H1 (cell line): Measurements from ENCODE around the gene ZSWIM9. TPM values are rescaled to one million over a fixed set of nuclear protein-coding genes. Genes with fewer than 3 reads are reported as not detected.

ENCODE experiments used
- CTCF ChIA-PET: fragments of 300-600 bp; sonication (Branson Sonifier 250); formaldehyde crosslinking; loops from one replicate; lab custom pipeline; 2021; ENCODE audit not compliant: partially characterized antibody; lab: Charles Lee
- POLR2A ChIA-PET: fragments of 300-600 bp; sonication (Branson Sonifier 250); formaldehyde crosslinking; loops from one replicate; lab custom pipeline; 2021; ENCODE audit warnings: inconsistent platforms; ENCODE audit not compliant: partially characterized antibody; lab: Charles Lee
- DNase-seq, 2 experiments: peaks; one replicate each; pipeline versions ENCODE4 v3.0.0 to v3.0.0-alpha.2; 2010 to 2022; ENCODE audit warnings: low spot score in 2 of 2, low read depth in 1 of 2, mixed read lengths in 1 of 2
- FAIRE-seq: peaks from 2 replicates; lab custom pipeline; 2011; peaks lifted over from hg19 to GRCh38; lab: Jason Lieb, UNC
- H2AFZ ChIP-seq: 2 replicates; pipeline ENCODE4 v1.8.1; 2012; ENCODE audit warnings: low read length, inconsistent platforms
- H2AK5ac ChIP-seq: 2 replicates; pipeline ENCODE4 v1.6.1; 2013; ENCODE audit warnings: low read depth, low read length
- H2BK120ac ChIP-seq: replicated peaks from 2 replicates; pipeline ENCODE3; 2013; ENCODE audit warnings: low read depth, low read length, inconsistent platforms
- H2BK12ac ChIP-seq: 2 replicates; pipeline ENCODE4 v1.6.1; 2013; ENCODE audit warnings: low read depth, low read length
- H2BK15ac ChIP-seq: 2 replicates; pipeline ENCODE4 v1.6.1; 2013; ENCODE audit warnings: low read length
- H2BK20ac ChIP-seq: 2 replicates; pipeline ENCODE4 v1.6.1; 2013; ENCODE audit warnings: low read length
- H2BK5ac ChIP-seq: 2 replicates; pipeline ENCODE4 v1.6.1; 2013; ENCODE audit warnings: low read depth, low read length
- H3K14ac ChIP-seq: 2 replicates; pipeline ENCODE4 v1.6.1; 2013; ENCODE audit warnings: inconsistent platforms; ENCODE audit not compliant: insufficient read length
- H3K18ac ChIP-seq: 2 replicates; pipeline ENCODE4 v1.6.1; 2013; ENCODE audit warnings: low read length; ENCODE audit errors: extremely low read depth
- H3K23ac ChIP-seq: 2 replicates; pipeline ENCODE4 v1.6.1; 2013; ENCODE audit warnings: inconsistent platforms; ENCODE audit not compliant: insufficient read length
- H3K23me2 ChIP-seq: 2 replicates; pipeline ENCODE4 v1.6.1; 2013; ENCODE audit warnings: low read depth, low read length
- H3K27ac ChIP-seq: 2 replicates; pipeline ENCODE4 v1.6.1; 2011; ENCODE audit warnings: low read depth, low read length, inconsistent platforms
- H3K27me3 ChIP-seq, 4 experiments: replicated peaks in 1 of 4; 1 replicate in 1 of 4; 2 replicates in 3 of 4; pipeline versions ENCODE4 v1.6.1 to v1.8.1; 2011 to 2013; ENCODE audit warnings: low read length in 3 of 4, mild to moderate bottlenecking in 3 of 4, inconsistent platforms in 2 of 4, mixed read lengths in 2 of 4, moderate library complexity in 1 of 4; ENCODE audit not compliant: control insufficient read depth in 3 of 4, insufficient read depth in 3 of 4; ENCODE audit errors: extremely low read depth in 1 of 4
- H3K36me3 ChIP-seq, 4 experiments: 2 replicates each; pipeline versions ENCODE4 v1.6.1 to v1.8.1; 2011 to 2013; ENCODE audit warnings: mild to moderate bottlenecking in 4 of 4, low read length in 3 of 4, moderate library complexity in 2 of 4, control low read depth in 1 of 4, inconsistent platforms in 1 of 4; ENCODE audit not compliant: insufficient read depth in 4 of 4, control insufficient read depth in 2 of 4
- H3K4ac ChIP-seq: replicated peaks from 2 replicates; pipeline ENCODE3; 2013; ENCODE audit warnings: low read length, low read depth, mixed read lengths, inconsistent platforms; ENCODE audit not compliant: insufficient read length
- H3K4me1 ChIP-seq, 4 experiments: replicated peaks in 1 of 4; 1 replicate in 1 of 4; 2 replicates in 3 of 4; pipeline versions ENCODE4 v1.6.1 to v1.8.1; 2011 to 2013; ENCODE audit warnings: low read length in 3 of 4, inconsistent platforms in 2 of 4, mixed read lengths in 1 of 4; ENCODE audit not compliant: insufficient read depth in 4 of 4, control insufficient read depth in 3 of 4
- H3K4me2 ChIP-seq, 2 experiments: 2 replicates each; pipeline versions ENCODE4 v1.6.1 to v1.8.1; 2011 to 2013; ENCODE audit warnings: low read depth in 2 of 2, low read length in 2 of 2, control low read depth in 1 of 2, inconsistent platforms in 1 of 2, mild to moderate bottlenecking in 1 of 2; ENCODE audit not compliant: insufficient read depth in 1 of 2
- H3K4me3 ChIP-seq, 4 experiments: fragments of 200-600, 300-600 bp in 1 of 4; sonication (generic), shearing (Covaris generic), sonication (Bioruptor Twin) in 1 of 4; 2 replicates each; pipeline versions ENCODE4 v1.5.1 to v1.8.1; 2011 to 2016; ENCODE audit warnings: low read length in 4 of 4, low read depth in 3 of 4, control low read depth in 2 of 4, inconsistent platforms in 2 of 4, mild to moderate bottlenecking in 2 of 4, mixed read lengths in 1 of 4, moderate library complexity in 1 of 4; ENCODE audit not compliant: insufficient read depth in 2 of 4; ENCODE audit errors: extremely low read depth in 1 of 4
- H3K56ac ChIP-seq: replicated peaks from 2 replicates; pipeline ENCODE3; 2013; ENCODE audit warnings: low read depth, mild to moderate bottlenecking, mixed read lengths, low read length, inconsistent platforms; ENCODE audit not compliant: insufficient read length
- H3K79me1 ChIP-seq: 2 replicates; pipeline ENCODE4 v1.6.1; 2013; ENCODE audit warnings: low read depth, low read length, control low read depth
- H3K79me2 ChIP-seq, 2 experiments: 2 replicates each; pipeline versions ENCODE4 v1.6.1 to v1.8.1; 2012 to 2013; ENCODE audit warnings: low read length in 2 of 2, mild to moderate bottlenecking in 2 of 2, inconsistent platforms in 1 of 2; ENCODE audit not compliant: insufficient read depth in 2 of 2, control insufficient read depth in 1 of 2
- H3K9ac ChIP-seq, 4 experiments: replicated peaks in 1 of 4; 1 replicate in 1 of 4; 2 replicates in 3 of 4; pipeline versions ENCODE4 v1.6.1 to v1.8.1; 2011 to 2013; ENCODE audit warnings: low read depth in 3 of 4, low read length in 3 of 4, control low read depth in 2 of 4, mild to moderate bottlenecking in 2 of 4, moderate library complexity in 2 of 4, inconsistent platforms in 1 of 4; ENCODE audit errors: extremely low read depth in 1 of 4
- H3K9me3 ChIP-seq, 2 experiments: 2 replicates each; pipeline versions ENCODE4 v1.6.1 to v1.8.1; 2012 to 2013; ENCODE audit warnings: mild to moderate bottlenecking in 2 of 2, moderate library complexity in 2 of 2, control low read depth in 1 of 2, inconsistent platforms in 1 of 2, low read depth in 1 of 2, low read length in 1 of 2, mixed read lengths in 1 of 2; ENCODE audit not compliant: insufficient read depth in 2 of 2
- H4K20me1 ChIP-seq, 2 experiments: replicated peaks in 1 of 2; 2 replicates each; pipeline versions ENCODE3 to v1.8.1; 2011 to 2013; ENCODE audit warnings: inconsistent platforms in 2 of 2, low read length in 2 of 2, mild to moderate bottlenecking in 1 of 2; ENCODE audit not compliant: insufficient read depth in 2 of 2, control insufficient read depth in 1 of 2
- H4K5ac ChIP-seq: 2 replicates; pipeline ENCODE4 v1.6.1; 2013; ENCODE audit warnings: low read length, low read depth, mixed read lengths, inconsistent platforms; ENCODE audit not compliant: insufficient read length
- H4K8ac ChIP-seq: 2 replicates; pipeline ENCODE4 v1.8.0; 2013; ENCODE audit warnings: mild to moderate bottlenecking, moderate library complexity, low read length, inconsistent platforms; ENCODE audit not compliant: insufficient read depth; ENCODE audit errors: extremely low read depth
- H4K91ac ChIP-seq: replicated peaks from 2 replicates; pipeline ENCODE3; 2013; ENCODE audit warnings: low read length, mixed read lengths, inconsistent platforms; ENCODE audit not compliant: insufficient read length
- CBX5 ChIP-seq: fragments of 300-800, 300-1000 bp; sonication (generic); IDR thresholded peaks from 2 replicates; pipeline ENCODE4 v1.7.1; 2016; ENCODE audit warnings: antibody characterized with exemption, low read length, low read depth
- EGR1 ChIP-seq: IDR thresholded peaks from 2 replicates; pipeline ENCODE4 v1.6.1; 2011; ENCODE audit warnings: low read depth, low read length, borderline replicate concordance
- HDAC2 ChIP-seq, 2 experiments: fragments of 300-600 bp in 1 of 2; sonication (generic) in 1 of 2; IDR thresholded peaks; 2 replicates each; pipeline ENCODE4 v1.6.1; 2011 to 2012; ENCODE audit warnings: low read depth in 2 of 2, low read length in 2 of 2, mild to moderate bottlenecking in 2 of 2, moderate library complexity in 2 of 2, borderline replicate concordance in 1 of 2, inconsistent platforms in 1 of 2
- JUN ChIP-seq: IDR thresholded peaks from 2 replicates; pipeline ENCODE4 v1.6.1; 2011; ENCODE audit warnings: low read depth, mild to moderate bottlenecking, improper control_type of control experiment, low read length
- NANOG ChIP-seq: IDR thresholded peaks from 2 replicates; pipeline ENCODE4 v1.6.1; 2011; ENCODE audit warnings: low read length, low read depth, mild to moderate bottlenecking, inconsistent platforms; ENCODE audit not compliant: insufficient read depth, poor library complexity, severe bottlenecking
- RAD21 ChIP-seq, 2 experiments: IDR thresholded peaks in 1 of 2; conservative IDR thresholded peaks in 1 of 2; 2 replicates each; pipeline ENCODE4 v1.6.1; 2011; ENCODE audit warnings: low read depth in 2 of 2, low read length in 2 of 2, improper control_type of control experiment in 1 of 2, inconsistent platforms in 1 of 2, mild to moderate bottlenecking in 1 of 2, moderate library complexity in 1 of 2
- RBBP5 ChIP-seq: IDR thresholded peaks from 2 replicates; pipeline ENCODE4 v1.7.1; 2012; ENCODE audit warnings: low read depth, mild to moderate bottlenecking, inconsistent platforms, low read length, moderate library complexity, borderline replicate concordance
- SAP30 ChIP-seq: fragments of 300-600 bp; sonication (generic); IDR thresholded peaks from 2 replicates; pipeline ENCODE4 v1.7.1; 2012; ENCODE audit warnings: low read length, moderate library complexity, mild to moderate bottlenecking, inconsistent platforms; ENCODE audit not compliant: insufficient read depth, insufficient replicate concordance
- SIRT6 ChIP-seq: IDR thresholded peaks from one replicate; pipeline ENCODE4 v1.7.1; 2012; ENCODE audit warnings: low read length, inconsistent platforms
- SP2 ChIP-seq: IDR thresholded peaks from 2 replicates; pipeline ENCODE4 v1.6.1; 2012; ENCODE audit warnings: mild to moderate bottlenecking, low read length, inconsistent platforms
- SUZ12 ChIP-seq: fragments of 200-600 bp; sonication (generic); IDR thresholded peaks from 2 replicates; pipeline ENCODE4 v1.6.1; 2012; ENCODE audit warnings: mild to moderate bottlenecking, inconsistent platforms, low read length, moderate library complexity, mixed read lengths
- WGBS, 2 experiments: shearing (Covaris generic) in 1 of 2; methylation state at CpG; one replicate each; pipeline versions ENCODE4 v1.1.6 to v1.1.7; 2013 to 2015; ENCODE audit warnings: low lambda C conversion rate in 2 of 2, mixed read lengths in 2 of 2, inconsistent platforms in 1 of 2, low coverage in 1 of 2, missing lambda C conversion rate in 1 of 2; ENCODE audit not compliant: insufficient replicate concordance in 2 of 2, insufficient coverage in 1 of 2, insufficient read length in 1 of 2; ENCODE audit errors: extremely low coverage in 1 of 2, missing lambda C conversion rate in 1 of 2; 5-methylcytosine and 5-hydroxymethylcytosine counted together
- polyA plus RNA-seq, 7 experiments: library from polyadenylated mRNA; depleted of rRNA in 3 of 7; stranded (reverse) in 5 of 7; unstranded in 2 of 7; fragments of >200 nt in 5 of 7; fragments of 200-250 nt in 2 of 7; gene quantifications; 1 replicate in 5 of 7; 2 replicates in 1 of 7; 4 replicates in 1 of 7; pipeline versions ENCODE4 v1.2.1 to v1.2.3, GENCODE V29; 2011 to 2013; ENCODE audit warnings: missing spikeins in 2 of 7, mixed read lengths in 2 of 7
- total RNA-seq: library from RNA; stranded (reverse); fragmentation: NEBNext Ultra II Directional; extraction: Animal tissue kit (Norgen Biotek cat#: 25700); gene quantifications from 2 replicates; pipeline ENCODE4 v1.2.1, GENCODE V29; 2021

Gene ZSWIM9
- total and polyA plus RNA-seq, 2 of the 8 experiments (the other 6 are each of a cell fraction or from before 2014, with no cell fraction given): 1.5 to 10.4 TPM

GRCh38 chr19:48190885-48191284 lies 20.4 kb downstream of the ZSWIM9 start:
- Histone ChIP-seq H2AK5ac (no peak overlapping the region), H3K9ac (no peak overlapping the region), H2BK15ac (no peak overlapping the region), H3K27me3 (no peaks in the 10 kb centered on the region), H3K79me2 (no peaks in the 10 kb centered on the region)
- TF ChIP-seq RAD21 (IDR thresholded peaks at IDR 0.05 in 1 of 2, conservative IDR thresholded peaks at IDR 0.05 in 1 of 2; ENCODE audit: low read depth in 2 of 2, low read length in 2 of 2) (no peak), RBBP5 (no peak), SAP30 (no peak), EGR1 (no peak), JUN (no peak), NANOG (no peak), CBX5 (no peak), HDAC2 (IDR thresholded peaks at IDR 0.05; ENCODE audit: borderline replicate concordance in 1 of 2, low read depth in 2 of 2, low read length in 2 of 2) (no peak), SIRT6 (no peak), SUZ12 (no peak), SP2 (no peak)
- TF ChIP-seq, all 59 proteins: peak for 0
- Histone ChIP-seq H3K18ac (no peak overlapping the region), H3K4me2 (peak overlapping the region; percentile 26 to 45; a peak in 1 of 4 replicates), H3K4ac (no peak overlapping the region), H3K56ac (peak overlapping the region; percentile 47), H2BK12ac (no peak overlapping the region), H3K23me2 (peaks cover 2% of the 10 kb centered on the region; the same call in 1 of the 2 replicates), H4K8ac (no peak overlapping the region), H3K79me1 (no peaks in the 10 kb centered on the region), H4K20me1 (no peaks in the 10 kb centered on the region), H2BK120ac (no peak overlapping the region), H3K27ac (peak overlapping the region; percentile 4; the same call in 1 of the 2 replicates), H3K9me3 (peaks cover 0 to 4% of the 10 kb centered on the region in 2 experiments; a peak in 3 of 4 replicates), H3K14ac (no peak overlapping the region), H2BK5ac (no peak overlapping the region), H4K5ac (no peak overlapping the region), H2AFZ (no peak overlapping the region), H3K23ac (no peak overlapping the region), H3K36me3 (peaks cover 0 to 24% (median 6%) of the 10 kb centered on the region in 4 experiments; a peak in 4 of 8 replicates), H3K4me1 (peaks cover 0 to 4% (median 2%) of the 10 kb centered on the region in 4 experiments; a peak in 3 of 7 replicates), H2BK20ac (no peak overlapping the region), H3K4me3 (peak overlapping the region in 1 of 4 experiments; percentile 11; a peak in 2 of 8 replicates), H4K91ac (no peak overlapping the region)
- no peak for FAIRE-seq
- CTCF ChIA-PET: interaction anchor here (0.6 to 3.9 kb wide), 26 partner anchors 8 to 1347 kb away, joined by 3 to 48 read pairs (median 4); partner anchors contain the start of genes KDELR1 and ZSWIM9
- 93% methylated on average over 3 of the region's 3 CpGs; no CpG with 5 or more reads in 1 of the 2 experiments for WGBS, 2 experiments
- POLR2A ChIA-PET: interaction anchor here (0.6 to 1.9 kb wide), 7 partner anchors 11 to 91 kb away, joined by 3 to 7 read pairs (median 3); no protein-coding TSS in a partner anchor
- DNase-seq: no peak
